DND-41 (cell line): ENCODE results near the gene TAS2R41.

Experiments
- ATAC-seq: fragments of 200-7000 bp; cut with Tn5 transposase; 3 replicates; pipeline ENCODE4 v1.9.1; 2021; ENCODE audit warnings: low read depth; ENCODE audit not compliant: insufficient read depth
- DNase-seq: peaks from one replicate; pipeline ENCODE4 v3.0.0-alpha.2; 2020
- H2AFZ ChIP-seq: 2 replicates; pipeline ENCODE4 v1.6.0; 2012; ENCODE audit warnings: low read depth, low read length
- H3K27ac ChIP-seq: 2 replicates; pipeline ENCODE4 v1.5.1; 2012; ENCODE audit warnings: low read length, inconsistent platforms
- H3K27me3 ChIP-seq: fragments of 200-600 bp; sonication (generic); 2 replicates; pipeline ENCODE4 v1.6.0; 2012; ENCODE audit warnings: low read length, mild to moderate bottlenecking, inconsistent platforms; ENCODE audit not compliant: insufficient read depth, poor library complexity
- H3K36me3 ChIP-seq: 2 replicates; pipeline ENCODE4 v1.5.1; 2012; ENCODE audit warnings: low read length, inconsistent platforms; ENCODE audit not compliant: insufficient read depth
- H3K4me1 ChIP-seq: 2 replicates; pipeline ENCODE4 v1.5.1; 2012; ENCODE audit warnings: mild to moderate bottlenecking, low read length; ENCODE audit not compliant: insufficient read depth
- H3K4me2 ChIP-seq: 2 replicates; pipeline ENCODE4 v1.6.0; 2012; ENCODE audit warnings: mild to moderate bottlenecking, moderate library complexity, low read length, inconsistent platforms; ENCODE audit not compliant: insufficient read depth
- H3K4me3 ChIP-seq, 2 experiments: fragments of 200-600 bp in 1 of 2; shearing (Covaris generic) in 1 of 2; 2 replicates each; pipeline ENCODE4 v1.5.1; 2012 to 2016; ENCODE audit warnings: inconsistent platforms in 2 of 2, low read length in 2 of 2, mild to moderate bottlenecking in 2 of 2, low read depth in 1 of 2, moderate library complexity in 1 of 2
- H3K79me2 ChIP-seq: 2 replicates; pipeline ENCODE4 v1.6.0; 2012; ENCODE audit warnings: low read length, inconsistent platforms; ENCODE audit not compliant: insufficient read depth
- H3K9ac ChIP-seq: 2 replicates; pipeline ENCODE4 v1.6.0; 2012; ENCODE audit warnings: low read depth, mild to moderate bottlenecking, inconsistent platforms, low read length, moderate library complexity
- H3K9me3 ChIP-seq: 2 replicates; pipeline ENCODE4 v1.5.1; 2012; ENCODE audit warnings: low read length, moderate library complexity, mild to moderate bottlenecking, inconsistent platforms; ENCODE audit not compliant: insufficient read depth, severe bottlenecking
- H4K20me1 ChIP-seq: 2 replicates; pipeline ENCODE4 v1.6.0; 2012; ENCODE audit warnings: low read length; ENCODE audit not compliant: insufficient read depth
- EZH2 ChIP-seq: IDR thresholded peaks from 3 replicates; pipeline ENCODE4 v1.6.1; 2012; ENCODE audit warnings: borderline replicate concordance, low read depth, mild to moderate bottlenecking, moderate library complexity, low read length, inconsistent platforms; ENCODE audit not compliant: severe bottlenecking
- TF ChIP-seq, protein P1 (sequence below): IDR thresholded peaks from 2 replicates; pipeline ENCODE4 v1.5.1; 2012; ENCODE audit warnings: borderline replicate concordance, low read length, moderate library complexity, mild to moderate bottlenecking; ENCODE audit not compliant: poor library complexity, severe bottlenecking; ENCODE audit errors: extremely low read depth

TAS2R41 gene

DNA sequence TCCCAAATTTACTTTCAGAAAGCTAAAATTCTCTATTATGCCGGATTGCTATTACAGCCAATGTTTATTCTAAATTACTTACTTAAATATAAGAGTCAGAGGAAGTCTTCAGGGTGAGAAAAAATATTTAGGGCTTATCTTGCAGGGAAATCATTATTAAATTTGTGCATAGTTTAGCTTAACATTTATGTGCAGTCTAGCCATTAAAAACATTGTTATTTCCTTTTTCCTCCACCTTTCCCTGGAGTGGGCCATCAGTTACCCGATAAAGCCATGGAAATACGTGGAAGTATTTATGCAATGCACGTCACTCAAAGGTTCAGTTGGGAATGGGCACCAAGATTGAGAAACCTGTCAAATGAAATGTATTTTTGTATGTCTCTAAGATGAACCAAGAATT is 43.9 kb upstream of the TAS2R41 start:
- Histone ChIP-seq H3K9ac (no peak overlapping the region), H3K27ac (no peak overlapping the region), H3K36me3 (no peaks in the 10 kb centered on the region), H4K20me1 (no peaks in the 10 kb centered on the region), H3K79me2 (no peaks in the 10 kb centered on the region), H3K27me3 (peaks cover 6% of the 10 kb centered on the region), H2AFZ (no peak overlapping the region), H3K9me3 (no peaks in the 10 kb centered on the region), H3K4me2 (no peak overlapping the region), H3K4me1 (no peaks in the 10 kb centered on the region), H3K4me3 (no peak overlapping the region)
- TF ChIP-seq, protein P1, sequence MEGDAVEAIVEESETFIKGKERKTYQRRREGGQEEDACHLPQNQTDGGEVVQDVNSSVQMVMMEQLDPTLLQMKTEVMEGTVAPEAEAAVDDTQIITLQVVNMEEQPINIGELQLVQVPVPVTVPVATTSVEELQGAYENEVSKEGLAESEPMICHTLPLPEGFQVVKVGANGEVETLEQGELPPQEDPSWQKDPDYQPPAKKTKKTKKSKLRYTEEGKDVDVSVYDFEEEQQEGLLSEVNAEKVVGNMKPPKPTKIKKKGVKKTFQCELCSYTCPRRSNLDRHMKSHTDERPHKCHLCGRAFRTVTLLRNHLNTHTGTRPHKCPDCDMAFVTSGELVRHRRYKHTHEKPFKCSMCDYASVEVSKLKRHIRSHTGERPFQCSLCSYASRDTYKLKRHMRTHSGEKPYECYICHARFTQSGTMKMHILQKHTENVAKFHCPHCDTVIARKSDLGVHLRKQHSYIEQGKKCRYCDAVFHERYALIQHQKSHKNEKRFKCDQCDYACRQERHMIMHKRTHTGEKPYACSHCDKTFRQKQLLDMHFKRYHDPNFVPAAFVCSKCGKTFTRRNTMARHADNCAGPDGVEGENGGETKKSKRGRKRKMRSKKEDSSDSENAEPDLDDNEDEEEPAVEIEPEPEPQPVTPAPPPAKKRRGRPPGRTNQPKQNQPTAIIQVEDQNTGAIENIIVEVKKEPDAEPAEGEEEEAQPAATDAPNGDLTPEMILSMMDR: no peak
- TF ChIP-seq EZH2: no peak
- no peak for DNase-seq
- ATAC-seq: no peak

DNA sequence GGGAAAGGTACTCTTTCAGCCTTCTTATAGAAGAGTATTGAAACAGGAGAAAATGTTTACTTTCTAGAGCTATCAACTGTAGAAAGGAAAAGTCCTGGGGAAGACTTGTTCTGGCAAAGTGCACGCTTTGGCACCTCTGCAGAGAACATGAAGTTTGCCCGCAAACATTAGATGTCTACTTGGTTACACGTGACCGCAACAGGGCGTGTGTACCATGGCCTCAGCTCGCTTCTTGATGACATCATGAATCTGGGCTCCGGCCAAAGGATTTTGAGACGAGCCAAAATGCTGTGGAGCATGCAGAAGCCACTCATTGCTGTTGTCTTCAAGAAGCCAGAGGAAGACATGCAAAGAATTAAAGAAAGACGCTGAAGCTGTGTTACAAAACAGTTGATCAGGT is 43.0 kb upstream of the TAS2R41 start:
- Histone ChIP-seq H2AFZ (no peak overlapping the region), H3K4me2 (no peak overlapping the region)

DNA sequence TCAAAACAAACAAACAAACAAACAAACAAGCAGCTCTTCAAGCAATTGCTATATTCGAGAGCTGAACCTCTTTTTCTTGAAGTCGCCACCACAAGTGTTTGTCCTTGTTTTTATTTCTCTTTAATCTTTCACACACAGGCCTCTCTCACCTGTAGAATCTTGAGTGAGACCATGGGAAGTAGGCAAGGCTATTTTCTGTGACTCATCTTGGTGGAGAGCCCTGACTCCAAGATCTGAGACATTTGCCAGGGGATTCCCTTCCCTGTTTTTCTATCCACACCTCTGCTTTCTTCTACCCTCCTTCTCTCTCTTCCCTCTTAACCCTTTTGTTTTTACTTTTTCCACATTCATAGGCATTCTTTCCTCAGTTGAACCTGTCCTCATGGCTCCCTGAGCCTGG is 42.4 kb upstream of the TAS2R41 start:
- TF ChIP-seq, protein P1: no peak
- TF ChIP-seq EZH2: no peak
- Histone ChIP-seq H3K27ac (no peak overlapping the region), H3K4me3 (no peak overlapping the region), H3K36me3 (no peaks in the 10 kb centered on the region), H2AFZ (no peak overlapping the region), H3K9ac (no peak overlapping the region), H3K9me3 (no peaks in the 10 kb centered on the region), H3K4me2 (no peak overlapping the region), H3K79me2 (no peaks in the 10 kb centered on the region), H3K27me3 (peaks cover 6% of the 10 kb centered on the region), H4K20me1 (no peaks in the 10 kb centered on the region), H3K4me1 (no peaks in the 10 kb centered on the region)
- ATAC-seq: no peak
- no peak for DNase-seq

More for the DNA sequence above, 43.0 kb upstream of the TAS2R41 start:
- H3K9me3 ChIP-seq: no peaks in the 10 kb centered on the region
- H4K20me1 ChIP-seq: no peaks in the 10 kb centered on the region
- no peaks in the 10 kb centered on the region for H3K4me1 ChIP-seq
- DNase-seq (no peak), ATAC-seq (no peak)
- no peak for TF ChIP-seq EZH2
- TF ChIP-seq, protein P1: no peak
- H3K79me2 ChIP-seq: no peaks in the 10 kb centered on the region
- H3K27ac ChIP-seq: no peak overlapping the region
- H3K27me3 ChIP-seq: peaks cover 6% of the 10 kb centered on the region
- no peaks in the 10 kb centered on the region for H3K36me3 ChIP-seq
- H3K9ac ChIP-seq: no peak overlapping the region
- no peak overlapping the region for H3K4me3 ChIP-seq

DNA sequence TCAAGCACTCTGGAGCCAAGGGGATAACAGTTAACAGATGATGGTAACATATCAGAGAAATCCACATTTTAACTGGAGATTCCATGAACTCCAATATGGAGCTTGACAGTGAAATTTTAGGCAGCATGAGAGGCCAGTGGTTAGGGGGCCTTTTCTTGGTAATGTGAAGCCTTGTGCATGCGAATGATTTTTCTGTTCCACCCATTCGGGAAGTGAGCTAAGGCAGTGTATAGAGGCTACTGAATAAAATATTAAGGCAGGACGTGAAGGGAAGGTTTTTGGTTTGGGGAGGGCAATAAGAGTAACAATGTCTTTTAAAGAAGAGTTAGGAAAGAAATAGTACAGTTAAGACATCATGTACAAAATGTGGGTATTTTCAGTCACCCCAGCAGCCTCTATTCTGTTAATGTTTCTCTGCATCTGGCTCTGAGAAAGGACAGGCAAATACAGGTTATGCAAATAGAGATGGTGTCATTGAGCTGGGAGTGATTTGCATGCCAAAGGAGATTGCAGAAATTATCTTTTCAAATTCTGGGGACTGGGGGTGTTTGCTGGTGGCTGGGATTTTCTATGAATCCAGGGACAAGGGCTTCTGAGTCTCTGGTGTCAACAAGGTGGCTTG is 41.2 kb upstream of the TAS2R41 start:
- Histone ChIP-seq H3K4me2 (no peak overlapping the region), H3K79me2 (no peaks in the 10 kb centered on the region), H2AFZ (no peak overlapping the region), H3K27me3 (peaks cover 6% of the 10 kb centered on the region), H3K27ac (no peak overlapping the region), H3K36me3 (no peaks in the 10 kb centered on the region), H4K20me1 (no peaks in the 10 kb centered on the region), H3K4me1 (no peaks in the 10 kb centered on the region), H3K9ac (no peak overlapping the region), H3K9me3 (no peaks in the 10 kb centered on the region), H3K4me3 (no peak overlapping the region)
- DNase-seq (no peak), ATAC-seq (no peak)
- TF ChIP-seq, protein P1: no peak
- TF ChIP-seq EZH2: no peak
